GM12873 (cell line): Measurements from ENCODE around the gene FAM9C.

Source experiments
- TF ChIP-seq, protein P1 (sequence below): IDR thresholded peaks from 2 replicates; pipeline ENCODE4 v1.5.1; 2012; ENCODE audit warnings: low read depth, mild to moderate bottlenecking, moderate library complexity, low read length, control low read depth; ENCODE audit not compliant: insufficient read depth; ENCODE audit errors: missing control alignments

Gene FAM9C

DNA sequence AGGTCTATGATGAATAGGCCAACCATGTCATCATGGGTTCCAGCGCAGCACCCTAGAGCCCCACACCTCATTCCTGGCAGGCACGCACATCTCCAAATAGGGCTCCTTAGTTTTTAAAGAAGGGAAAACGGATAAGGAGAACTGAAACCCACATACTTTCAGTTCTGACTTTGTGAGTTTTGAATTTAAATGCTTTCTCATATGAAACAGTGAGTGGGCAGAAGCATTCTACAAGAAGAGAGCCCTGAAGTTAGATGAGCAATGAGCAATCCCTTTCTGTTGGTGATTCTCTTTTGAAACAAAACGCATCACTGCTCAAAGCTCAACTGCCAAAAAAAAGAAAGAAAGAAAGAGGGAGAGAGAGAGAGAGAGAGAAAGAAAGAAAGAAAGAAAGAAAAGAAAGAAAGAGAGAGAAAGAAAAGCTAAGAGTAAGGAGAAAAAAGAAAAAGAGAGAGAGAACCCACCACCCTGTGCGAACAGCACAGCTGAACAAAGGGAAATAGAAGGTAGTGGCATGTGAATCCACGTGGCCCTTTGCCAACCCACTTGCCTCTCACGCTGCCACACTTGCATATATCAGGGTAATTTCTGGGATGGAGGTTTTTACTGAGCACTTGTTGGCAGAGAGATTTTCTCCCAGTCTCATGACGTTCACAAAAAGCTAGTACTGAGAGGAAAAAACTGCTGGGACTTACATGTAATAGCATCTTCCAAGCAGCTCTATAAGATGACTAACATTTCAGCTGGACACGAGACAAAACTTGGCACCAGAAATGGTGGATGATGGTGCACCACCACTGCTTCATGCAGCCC lies 38.6 kb downstream of the FAM9C start:
- TF ChIP-seq, protein P1, sequence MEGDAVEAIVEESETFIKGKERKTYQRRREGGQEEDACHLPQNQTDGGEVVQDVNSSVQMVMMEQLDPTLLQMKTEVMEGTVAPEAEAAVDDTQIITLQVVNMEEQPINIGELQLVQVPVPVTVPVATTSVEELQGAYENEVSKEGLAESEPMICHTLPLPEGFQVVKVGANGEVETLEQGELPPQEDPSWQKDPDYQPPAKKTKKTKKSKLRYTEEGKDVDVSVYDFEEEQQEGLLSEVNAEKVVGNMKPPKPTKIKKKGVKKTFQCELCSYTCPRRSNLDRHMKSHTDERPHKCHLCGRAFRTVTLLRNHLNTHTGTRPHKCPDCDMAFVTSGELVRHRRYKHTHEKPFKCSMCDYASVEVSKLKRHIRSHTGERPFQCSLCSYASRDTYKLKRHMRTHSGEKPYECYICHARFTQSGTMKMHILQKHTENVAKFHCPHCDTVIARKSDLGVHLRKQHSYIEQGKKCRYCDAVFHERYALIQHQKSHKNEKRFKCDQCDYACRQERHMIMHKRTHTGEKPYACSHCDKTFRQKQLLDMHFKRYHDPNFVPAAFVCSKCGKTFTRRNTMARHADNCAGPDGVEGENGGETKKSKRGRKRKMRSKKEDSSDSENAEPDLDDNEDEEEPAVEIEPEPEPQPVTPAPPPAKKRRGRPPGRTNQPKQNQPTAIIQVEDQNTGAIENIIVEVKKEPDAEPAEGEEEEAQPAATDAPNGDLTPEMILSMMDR, result no peak

DNA sequence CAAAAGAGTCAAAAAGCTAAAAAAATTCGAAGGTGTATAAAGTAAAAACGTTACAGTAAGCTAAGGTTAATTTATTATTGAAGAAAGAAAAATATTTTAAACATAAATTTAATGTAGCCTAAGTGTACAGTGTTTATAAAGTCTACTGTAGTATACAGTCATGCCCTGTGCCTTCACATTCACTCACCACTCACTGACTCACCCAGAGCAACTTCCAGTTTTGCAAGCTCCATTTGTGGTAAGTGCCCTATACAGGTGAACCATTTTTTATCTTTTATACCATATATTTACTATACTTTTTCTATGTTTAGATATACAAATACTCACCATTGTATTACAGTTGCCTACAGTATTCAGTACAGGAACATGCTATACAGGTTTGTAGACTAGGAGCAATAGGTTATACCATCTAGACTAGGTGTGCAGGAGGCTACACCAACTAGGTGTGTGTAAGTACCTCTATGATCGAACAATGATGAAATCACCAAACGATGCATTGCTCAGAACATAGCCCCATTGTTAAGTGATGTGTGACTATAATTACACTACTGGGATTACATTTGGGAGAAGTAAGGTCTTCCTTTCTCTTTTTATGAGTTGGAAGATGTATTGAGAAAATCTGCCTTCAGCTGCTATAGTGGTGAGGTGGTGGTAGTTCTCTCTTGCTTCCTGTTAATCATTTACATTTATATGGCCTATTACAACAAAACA lies 42.3 kb downstream of the FAM9C start:
- TF ChIP-seq, protein P1, result no peak

GRCh38 chrX:13001097-13001496 lies 43.3 kb downstream of the FAM9C start:
- TF ChIP-seq, protein P1, result no peak

DNA sequence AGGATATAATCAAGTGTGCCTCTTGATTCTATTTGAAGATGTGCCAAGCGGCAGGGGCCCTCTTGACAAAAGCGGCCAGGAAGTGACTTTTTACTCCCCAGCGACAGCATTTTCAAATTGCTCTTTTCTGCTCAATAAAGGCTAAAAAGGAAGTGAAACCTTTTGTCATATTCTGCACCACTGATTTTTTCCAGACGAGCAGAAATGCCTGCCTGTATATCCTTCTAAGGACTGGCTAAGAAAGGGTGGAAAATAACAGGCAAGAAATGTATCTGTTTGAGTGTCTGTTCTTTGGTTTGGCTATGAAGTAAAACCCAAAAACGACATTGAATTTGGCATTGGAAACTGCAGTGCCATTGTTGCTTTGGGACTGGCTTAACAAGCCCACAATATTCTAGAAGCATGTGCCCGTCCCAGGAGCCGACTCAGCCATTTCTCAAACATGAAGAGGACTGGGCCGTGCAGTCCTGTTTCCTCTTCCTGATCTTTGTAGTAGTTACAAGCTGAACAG lies 44.1 kb downstream of the FAM9C start:
- TF ChIP-seq, protein P1, result no peak

DNA sequence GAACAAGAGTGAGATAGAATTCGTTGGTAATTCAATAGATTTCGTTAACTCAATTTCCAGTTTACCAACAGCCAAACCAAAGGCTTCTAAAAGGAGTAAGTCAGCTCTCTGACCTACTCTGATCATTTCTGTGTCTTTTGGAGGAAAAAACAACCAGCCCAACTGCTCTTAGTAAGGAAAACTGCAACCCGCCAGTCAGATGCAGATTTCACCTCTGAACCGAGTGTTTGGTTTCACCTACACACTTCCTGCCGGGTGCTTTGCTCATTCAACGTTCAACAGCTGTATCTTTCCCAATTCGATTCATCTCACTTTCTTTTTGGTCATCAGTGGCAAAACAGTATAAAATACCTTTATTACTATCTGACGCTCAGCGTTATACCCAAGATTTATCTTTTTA lies 45.0 kb downstream of the FAM9C start:
- TF ChIP-seq, protein P1, result no peak

- TF ChIP-seq, protein P1, result no peak
Measured at GRCh38 chrX:12997906-12998687, 46.3 kb downstream of the FAM9C start.
